GM20000 (cell line): ENCODE data around the gene RAB31.

ENCODE experiments used
- DNase-seq: peaks from one replicate; pipeline ENCODE4 v3.0.0; 2012; ENCODE audit warnings: low spot score
- CTCF ChIP-seq: IDR thresholded peaks from 2 replicates; pipeline ENCODE4 v1.5.1; 2012; ENCODE audit warnings: mild to moderate bottlenecking, control low read depth; ENCODE audit errors: extremely low read depth, missing control alignments

RAB31 gene

DNA sequence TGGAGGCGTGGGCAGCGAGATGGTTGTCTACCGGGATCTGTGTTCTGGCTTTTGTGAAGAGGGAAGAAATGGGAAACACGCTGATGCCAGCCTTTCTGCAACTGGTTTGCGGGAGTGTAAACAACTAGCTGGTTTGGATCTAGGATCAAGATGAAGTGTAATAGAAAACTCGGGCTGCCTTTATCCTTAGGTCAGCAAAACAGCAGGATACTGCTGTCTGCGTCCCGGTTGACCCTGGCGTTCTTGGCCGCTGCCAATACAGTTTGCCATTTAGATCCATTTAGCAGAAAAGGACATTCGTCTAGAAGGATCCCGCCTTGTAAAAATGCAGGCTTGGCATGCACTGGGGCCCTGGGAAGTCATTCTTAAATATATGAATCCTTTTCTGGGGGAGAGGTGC lies 42.0 kb downstream of the RAB31 start:
- no peak for TF ChIP-seq CTCF
- no peak for DNase-seq

- DNase-seq = no peak
- no peak for TF ChIP-seq CTCF
These were observed 42.7 kb downstream of the RAB31 start for GRCh38 chr18:9750606-9751304.

DNA sequence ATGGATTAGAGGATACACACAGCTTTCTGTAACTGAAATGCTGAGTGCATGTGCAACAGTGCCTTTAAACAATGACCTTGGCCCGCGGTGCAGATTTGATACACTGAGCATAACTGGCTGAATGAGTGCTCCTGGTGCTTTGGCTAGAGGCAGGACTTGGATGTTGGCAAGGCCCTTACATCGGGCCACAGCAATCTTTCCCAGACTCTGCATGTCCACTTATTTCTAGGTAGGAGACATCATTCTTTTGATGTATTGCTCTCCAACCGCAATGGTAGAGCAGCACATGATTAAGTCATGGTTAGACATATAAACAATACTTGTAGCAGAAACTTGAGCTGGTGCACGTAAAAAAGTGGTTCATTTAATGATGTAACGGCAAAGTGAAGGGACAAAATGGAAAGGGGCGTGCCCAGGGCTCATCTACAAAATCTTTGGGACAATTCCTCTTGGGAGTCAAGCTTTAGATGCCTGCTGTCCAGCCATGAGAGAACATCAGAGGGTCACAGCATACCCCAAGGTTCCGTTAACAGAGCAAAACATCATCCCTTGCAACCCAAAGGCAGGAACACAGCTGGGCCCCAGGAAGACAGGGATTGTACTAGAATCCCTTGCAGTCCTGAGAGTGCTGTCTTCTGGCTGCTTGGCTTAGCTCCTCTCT lies 43.4 kb downstream of the RAB31 start:
- TF ChIP-seq CTCF = no peak
- DNase-seq = no peak

DNA sequence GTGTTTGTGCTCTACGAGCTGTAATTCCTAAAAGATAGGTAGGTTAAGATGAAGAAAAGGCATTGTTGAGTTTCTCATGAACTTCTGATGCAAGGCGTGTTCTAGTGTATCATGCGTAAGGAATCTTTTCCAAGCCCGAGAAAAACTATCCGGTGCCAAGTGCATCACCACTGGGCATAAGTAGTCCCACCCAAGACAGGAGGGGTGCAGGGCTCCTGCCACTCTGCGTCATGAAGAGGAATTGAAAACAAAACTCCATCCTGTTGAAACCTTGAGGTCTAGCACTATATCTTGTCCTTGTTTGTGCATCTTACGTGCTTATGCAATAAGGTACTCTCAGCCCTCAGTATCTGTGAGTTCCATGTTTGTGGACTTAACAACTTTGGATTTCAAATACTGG lies 45.7 kb downstream of the RAB31 start:
- DNase-seq = no peak
- TF ChIP-seq CTCF = no peak

GRCh38 chr18:9755110-9755509 lies 47.0 kb downstream of the RAB31 start:
- TF ChIP-seq CTCF = no peak

DNA sequence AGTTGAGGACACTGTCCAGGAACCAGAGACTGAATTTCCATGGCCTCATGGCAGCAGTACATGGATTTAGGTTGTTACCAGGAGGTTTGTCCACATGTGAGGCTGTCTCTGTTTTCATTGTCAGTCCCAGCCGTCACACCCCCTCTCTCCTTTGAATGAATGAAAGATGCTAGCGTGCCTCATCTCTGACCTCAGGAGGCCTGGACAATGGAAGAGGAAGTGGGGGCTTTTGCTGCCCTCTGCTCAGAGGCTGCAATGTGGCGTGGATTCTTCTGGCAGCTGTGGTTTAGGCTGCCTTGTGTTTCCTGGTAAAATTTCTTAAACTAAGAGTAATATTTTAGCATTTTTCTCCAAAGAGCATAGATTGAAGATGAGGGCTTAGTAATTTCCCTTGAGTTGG lies 47.5 kb downstream of the RAB31 start:
- no peak for DNase-seq

More at GRCh38 chr18:9755110-9755509, 47.0 kb downstream of the RAB31 start:
- no peak for DNase-seq

More for the DNA sequence above, 47.5 kb downstream of the RAB31 start:
- no peak for TF ChIP-seq CTCF
